ENCODE results near the gene RPS3A. TPM values are rescaled to one million over a fixed set of nuclear protein-coding genes. Genes with fewer than 3 reads are reported as not detected.
"Not testable (repeated sequence)": the region's sequence is repeated elsewhere in the genome, so short reads cannot be mapped to it uniquely, and the experiment has no call there.

The RPS3A gene
- polyA plus RNA-seq, 1 experiment = 1,382 TPM

GRCh38 chr4:151074416-151074916, 25.0 kb upstream of the RPS3A start:
- Histone ChIP-seq H3K4me3 (ENCODE audit: low read depth, low read length) (no peak overlapping the region), H3K27me3 (ENCODE audit: control insufficient read depth, insufficient read depth, low read length) (peaks cover 6% of the 10 kb centered on the region), H3K36me3 (ENCODE audit: control insufficient read depth, insufficient read depth, low read length) (no peaks in the 10 kb centered on the region)
- no peak for TF ChIP-seq CTCF (IDR thresholded peaks at IDR 0.05; ENCODE audit: insufficient read depth, low read depth, low read length)
- CTCF ChIA-PET = interaction anchor here (0.6 to 1.1 kb wide), 3 partner anchors 13 to 49 kb away, joined by 3 to 6 read pairs (median 3); no protein-coding TSS in a partner anchor
- POLR2A ChIA-PET = no interaction called here
- no peak for DNase-seq (ENCODE audit: low read depth)

GRCh38 chr4:151077978-151078377, 21.4 kb upstream of the RPS3A start:
- H3K4me3 ChIP-seq (ENCODE audit: low read depth, low read length); H3K27me3 ChIP-seq (ENCODE audit: control insufficient read depth, insufficient read depth, low read length); H3K36me3 ChIP-seq (ENCODE audit: control insufficient read depth, insufficient read depth, low read length); POLR2A ChIA-PET; CTCF ChIA-PET; DNase-seq (ENCODE audit: low read depth): not testable (repeated sequence)

- CTCF ChIA-PET = interaction anchor here (0.9 kb wide), 1 partner anchor 13 kb away, joined by 6 read pairs; no protein-coding TSS in a partner anchor
Measured at GRCh38 chr4:151087467-151087866, 12.0 kb upstream of the RPS3A start.

GRCh38 chr4:151091047-151091446, 8.4 kb upstream of the RPS3A start:
- H3K27me3 ChIP-seq (ENCODE audit: control insufficient read depth, insufficient read depth, low read length) = 0 out of 2 replicates have a peak, but pooled peaks cover 2% of the 10 kb centered on the region
- no peak for TF ChIP-seq CTCF (IDR thresholded peaks at IDR 0.05; ENCODE audit: insufficient read depth, low read depth, low read length)
- ChIA-PET POLR2A (no interaction called here), CTCF (interaction anchor here (0.6 kb wide), 1 partner anchor 93 kb away, joined by 3 read pairs; no protein-coding TSS in a partner anchor)
- no peaks in the 10 kb centered on the region for H3K36me3 ChIP-seq (ENCODE audit: control insufficient read depth, insufficient read depth, low read length)
- H3K4me3 ChIP-seq (ENCODE audit: low read depth, low read length) = no peak overlapping the region
- no peak for DNase-seq (ENCODE audit: low read depth)

More at GRCh38 chr4:151087467-151087866, 12.0 kb upstream of the RPS3A start:
- no peak overlapping the region for H3K4me3 ChIP-seq (ENCODE audit: low read depth, low read length)
- DNase-seq (ENCODE audit: low read depth) = no peak
- no peaks in the 10 kb centered on the region for H3K36me3 ChIP-seq (ENCODE audit: control insufficient read depth, insufficient read depth, low read length)
- POLR2A ChIA-PET = no interaction called here
- no peaks in the 10 kb centered on the region for H3K27me3 ChIP-seq (ENCODE audit: control insufficient read depth, insufficient read depth, low read length)
- TF ChIP-seq CTCF (IDR thresholded peaks at IDR 0.05; ENCODE audit: insufficient read depth, low read depth, low read length) = no peak

GRCh38 chr4:151092488-151092887, 6.9 kb upstream of the RPS3A start:
- ChIA-PET CTCF (no interaction called here), POLR2A (no interaction called here)
- no peak for DNase-seq (ENCODE audit: low read depth)
- H3K27me3 ChIP-seq (ENCODE audit: control insufficient read depth, insufficient read depth, low read length) = 0 out of 2 replicates have a peak, but pooled peaks cover 2% of the 10 kb centered on the region
- TF ChIP-seq CTCF (IDR thresholded peaks at IDR 0.05; ENCODE audit: insufficient read depth, low read depth, low read length) = no peak
- no peaks in the 10 kb centered on the region for H3K36me3 ChIP-seq (ENCODE audit: control insufficient read depth, insufficient read depth, low read length)
- H3K4me3 ChIP-seq (ENCODE audit: low read depth, low read length) = no peak overlapping the region

- 0 out of 2 replicates have a peak, but pooled peaks cover 2% of the 10 kb centered on the region for H3K27me3 ChIP-seq (ENCODE audit: control insufficient read depth, insufficient read depth, low read length)
- ChIA-PET POLR2A (no interaction called here), CTCF (no interaction called here)
- no peaks in the 10 kb centered on the region for H3K36me3 ChIP-seq (ENCODE audit: control insufficient read depth, insufficient read depth, low read length)
- H3K4me3 ChIP-seq (ENCODE audit: low read depth, low read length) = no peak overlapping the region
- TF ChIP-seq CTCF (IDR thresholded peaks at IDR 0.05; ENCODE audit: insufficient read depth, low read depth, low read length) = no peak
- no peak for DNase-seq (ENCODE audit: low read depth)
Measured at GRCh38 chr4:151093203-151093602, 6.2 kb upstream of the RPS3A start.
